Measurements from ENCODE around the gene PHPT1. TPM values are rescaled to one million over a fixed set of nuclear protein-coding genes. Genes with fewer than 3 reads are reported as not detected.
"Not testable (repeated sequence)": the region's sequence is repeated elsewhere in the genome, so short reads cannot be mapped to it uniquely, and the experiment has no call there.

Gene PHPT1
- total RNA-seq, 1 donor from 2014 or later: 134 TPM

DNA sequence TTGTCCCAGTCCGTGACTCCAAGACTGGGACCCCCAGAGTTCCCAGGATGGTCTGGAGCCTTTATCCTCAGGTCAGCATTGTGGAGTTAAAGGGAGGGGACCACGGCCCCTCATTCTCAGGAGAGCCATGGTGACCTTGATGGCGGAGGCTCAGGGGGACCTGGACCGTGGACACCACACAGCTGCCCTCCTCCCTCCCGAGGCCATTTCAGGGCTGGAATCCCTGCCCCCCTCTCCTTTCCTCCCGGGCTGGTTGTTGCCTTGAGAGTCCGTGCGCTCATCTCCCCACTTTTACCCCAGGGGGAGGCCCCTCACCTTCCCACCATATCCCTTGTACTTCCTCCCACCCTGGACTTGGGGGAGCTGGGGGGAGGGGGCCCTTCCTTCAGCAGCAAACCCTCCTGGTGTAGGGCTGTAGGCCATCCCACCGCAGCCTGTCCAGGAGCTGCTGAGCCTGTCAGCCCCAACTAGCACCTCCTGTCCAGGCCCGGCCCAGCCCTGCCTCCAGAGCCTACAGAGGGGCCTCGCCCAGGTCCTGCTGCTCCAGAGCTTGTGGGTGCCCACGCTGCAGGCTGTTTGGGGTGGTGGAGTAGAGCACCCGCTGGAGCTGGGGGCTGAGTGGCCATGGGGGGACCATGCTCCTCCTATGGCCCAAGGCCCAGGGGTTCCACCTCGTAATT is 21.3 kb upstream of the PHPT1 start:
- no peak for DNase-seq
- H3K36me3 Mint-ChIP-seq (ENCODE audit: low read depth): peaks cover 24% of the 10 kb centered on the region
- H3K27ac Mint-ChIP-seq: no peak overlapping the region
- intact Hi-C loops (cut with micrococcal nuclease): no loop called here
- no peaks in the 10 kb centered on the region for H3K27me3 Mint-ChIP-seq
- H3K4me1 Mint-ChIP-seq: no peaks in the 10 kb centered on the region
- no peaks in the 10 kb centered on the region for H3K9me3 Mint-ChIP-seq
- H3K4me3 Mint-ChIP-seq: no peak overlapping the region

DNA sequence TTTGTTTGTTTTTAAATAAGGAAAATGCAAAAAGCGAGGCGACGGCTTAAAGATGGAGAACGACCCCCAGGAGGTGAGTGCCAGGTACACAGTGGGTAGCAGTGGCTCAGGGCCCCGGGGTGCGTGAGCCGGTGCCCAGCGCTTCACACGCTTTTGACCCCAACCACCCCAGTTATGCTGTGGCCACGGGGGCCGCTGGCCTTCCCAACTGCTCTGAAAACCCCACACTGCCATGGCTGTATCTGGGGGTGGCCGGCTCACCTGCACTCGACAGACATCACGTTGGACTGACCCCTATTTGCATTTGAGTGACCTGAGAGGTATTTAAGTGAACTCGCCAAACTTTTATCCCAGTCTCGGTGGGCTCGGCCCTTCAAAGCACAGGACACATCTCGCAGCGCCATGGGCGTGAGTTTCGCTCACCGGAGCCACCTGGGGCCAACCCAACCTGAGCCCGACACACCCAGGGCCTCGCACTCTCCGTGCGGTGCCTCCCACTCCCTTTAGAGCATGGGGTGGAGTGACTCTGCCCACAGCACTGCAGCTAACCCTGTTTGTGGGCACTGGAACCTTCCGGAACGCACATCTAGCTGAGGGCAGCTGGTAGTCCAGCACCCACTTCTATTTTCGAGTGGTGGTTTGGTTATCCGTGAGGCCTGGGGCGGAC is 20.6 kb upstream of the PHPT1 start:
- DNase-seq: no peak
- Mint-ChIP-seq H3K27me3 (no peaks in the 10 kb centered on the region), H3K9me3 (no peaks in the 10 kb centered on the region), H3K36me3 (ENCODE audit: low read depth) (peaks cover 24% of the 10 kb centered on the region), H3K4me3 (no peak overlapping the region), H3K27ac (no peak overlapping the region), H3K4me1 (no peaks in the 10 kb centered on the region)
- intact Hi-C loops (cut with micrococcal nuclease): no loop called here

DNA sequence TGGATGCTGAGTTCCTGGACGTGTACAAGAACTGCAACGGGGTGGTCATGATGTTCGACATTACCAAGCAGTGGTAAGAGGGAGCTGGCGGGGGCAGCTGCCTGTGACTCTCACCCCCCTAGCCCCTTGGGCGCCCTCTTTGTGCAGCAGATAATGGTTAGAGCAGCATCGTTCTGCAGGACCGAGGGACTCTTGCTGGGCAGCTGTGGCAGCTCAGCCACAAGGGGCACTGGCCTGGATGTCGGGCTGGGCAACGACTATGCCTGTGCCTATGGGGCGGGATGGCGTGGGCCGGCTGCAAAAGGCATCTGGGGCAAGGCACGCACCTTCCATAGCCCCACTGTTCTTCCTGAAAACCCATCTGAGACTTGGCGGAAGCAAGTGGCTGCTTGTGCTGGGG is 19.8 kb upstream of the PHPT1 start:
- Mint-ChIP-seq H3K27me3 (no peaks in the 10 kb centered on the region), H3K36me3 (ENCODE audit: low read depth) (peaks cover 24% of the 10 kb centered on the region), H3K4me1 (no peaks in the 10 kb centered on the region), H3K4me3 (no peak overlapping the region), H3K27ac (no peak overlapping the region), H3K9me3 (no peaks in the 10 kb centered on the region)
- intact Hi-C loops (cut with micrococcal nuclease): no loop called here
- no peak for DNase-seq

DNA sequence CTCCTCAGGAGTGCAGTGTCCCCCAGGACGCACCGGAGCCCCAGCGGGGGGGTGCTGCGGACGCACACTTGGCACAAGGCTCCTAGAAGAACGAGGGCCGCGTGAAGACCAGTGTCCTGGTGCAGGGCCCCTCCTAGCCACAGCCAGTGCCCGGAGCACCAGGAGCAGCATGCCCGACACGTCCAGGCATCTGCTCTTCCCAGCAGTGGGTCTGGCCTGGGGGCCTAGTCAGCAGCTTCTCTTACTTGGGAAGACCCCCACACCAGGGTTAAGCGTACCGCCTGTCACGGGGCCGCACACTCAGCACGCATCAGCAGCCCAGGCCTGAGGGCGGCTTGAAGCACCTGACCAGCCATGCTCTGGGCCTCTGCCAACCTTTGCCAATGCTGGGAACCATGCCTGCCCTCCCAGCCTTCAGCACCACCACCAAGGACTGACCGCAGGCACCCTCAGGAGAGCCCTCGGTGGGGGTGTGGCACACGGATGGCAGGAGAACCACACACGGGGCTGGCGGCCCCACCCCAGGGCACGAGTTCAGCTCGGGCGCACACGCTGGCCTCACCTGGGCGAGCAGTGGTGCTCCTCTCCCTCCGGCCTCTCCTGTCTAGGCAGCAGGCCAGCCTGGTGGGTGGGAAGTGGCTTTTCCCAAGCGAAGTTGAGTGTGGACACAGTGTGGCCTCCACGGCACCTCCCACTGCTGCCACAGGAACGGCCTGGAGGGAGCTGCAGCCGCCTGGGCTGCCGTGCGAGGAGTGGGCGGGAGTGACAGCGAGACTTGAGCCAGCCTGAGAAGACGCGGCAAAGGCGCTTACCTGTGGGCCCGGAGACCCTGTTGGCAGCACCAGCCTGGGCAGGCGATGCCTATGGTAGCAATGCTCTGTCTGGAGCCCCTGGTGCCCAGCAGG is 19.0 kb upstream of the PHPT1 start:
- peaks cover 19% of the 10 kb centered on the region for H3K36me3 Mint-ChIP-seq (ENCODE audit: low read depth)
- no peaks in the 10 kb centered on the region for H3K27me3 Mint-ChIP-seq
- no peak for DNase-seq
- no peaks in the 10 kb centered on the region for H3K9me3 Mint-ChIP-seq
- H3K4me1 Mint-ChIP-seq: no peaks in the 10 kb centered on the region
- no peak overlapping the region for H3K4me3 Mint-ChIP-seq
- intact Hi-C loops (cut with micrococcal nuclease): no loop called here
- H3K27ac Mint-ChIP-seq: no peak overlapping the region

DNA sequence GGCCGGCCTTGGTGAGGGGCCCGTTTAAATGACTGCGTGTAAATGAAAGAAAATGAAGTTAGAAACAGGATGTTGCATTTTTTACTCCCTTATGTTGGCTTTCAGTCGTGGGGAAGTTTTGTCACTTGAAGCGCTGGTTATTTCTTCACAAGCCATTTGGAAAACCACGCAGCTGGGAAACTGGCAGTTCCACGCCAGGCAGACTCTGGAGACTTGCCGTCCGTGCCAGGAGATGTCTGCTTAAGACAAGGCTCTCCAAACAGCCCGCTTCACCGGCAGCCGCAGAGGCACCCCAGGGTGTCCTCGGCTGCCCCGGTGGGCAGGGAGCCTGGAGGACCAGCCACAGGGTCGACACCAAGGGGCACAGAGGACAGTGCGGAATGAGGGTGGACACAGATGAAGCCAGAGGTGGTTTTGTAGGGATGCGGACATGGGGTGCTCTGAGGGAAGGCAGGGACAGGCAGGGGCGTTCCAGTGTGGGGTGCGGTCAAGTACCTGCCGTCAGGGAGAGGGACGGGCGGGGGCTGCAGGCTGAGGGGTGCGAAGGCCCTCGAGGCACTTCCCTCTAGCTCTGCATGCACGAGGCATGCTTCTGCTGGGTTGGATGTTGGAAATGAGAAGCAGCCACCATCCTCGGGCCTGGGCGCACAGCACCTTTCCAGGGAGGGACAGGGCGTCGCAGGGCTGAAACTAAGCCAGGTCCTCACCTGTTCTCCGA is 18.0 kb upstream of the PHPT1 start:
- peaks cover 17% of the 10 kb centered on the region for H3K36me3 Mint-ChIP-seq (ENCODE audit: low read depth)
- no peaks in the 10 kb centered on the region for H3K4me1 Mint-ChIP-seq
- no peaks in the 10 kb centered on the region for H3K9me3 Mint-ChIP-seq
- DNase-seq: no peak
- no peak overlapping the region for H3K4me3 Mint-ChIP-seq
- no peaks in the 10 kb centered on the region for H3K27me3 Mint-ChIP-seq
- intact Hi-C loops (cut with micrococcal nuclease): no loop called here
- H3K27ac Mint-ChIP-seq: no peak overlapping the region

DNA sequence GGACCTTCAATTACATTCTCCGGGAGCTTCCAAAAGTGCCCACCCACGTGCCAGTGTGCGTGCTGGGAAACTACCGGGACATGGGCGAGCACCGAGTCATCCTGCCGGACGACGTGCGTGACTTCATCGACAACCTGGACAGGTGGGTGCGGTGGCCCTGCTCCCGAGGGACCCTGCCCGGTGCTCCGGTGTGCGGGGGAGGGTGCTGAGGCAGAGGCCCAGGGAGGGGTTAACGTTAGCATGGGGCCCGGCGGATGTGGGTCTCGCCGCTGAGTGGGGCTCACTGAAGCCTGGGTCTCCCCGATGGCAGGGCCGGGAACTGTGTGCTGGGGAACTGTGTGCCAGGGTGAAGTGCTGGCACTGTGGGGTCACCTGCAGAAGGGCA is 17.5 kb upstream of the PHPT1 start:
- H3K4me1 Mint-ChIP-seq: no peaks in the 10 kb centered on the region
- H3K4me3 Mint-ChIP-seq: no peak overlapping the region
- no peak overlapping the region for H3K27ac Mint-ChIP-seq
- H3K36me3 Mint-ChIP-seq (ENCODE audit: low read depth): peaks cover 17% of the 10 kb centered on the region
- DNase-seq: no peak
- H3K27me3 Mint-ChIP-seq: no peaks in the 10 kb centered on the region
- intact Hi-C loops (cut with micrococcal nuclease): no loop called here
- no peaks in the 10 kb centered on the region for H3K9me3 Mint-ChIP-seq

DNA sequence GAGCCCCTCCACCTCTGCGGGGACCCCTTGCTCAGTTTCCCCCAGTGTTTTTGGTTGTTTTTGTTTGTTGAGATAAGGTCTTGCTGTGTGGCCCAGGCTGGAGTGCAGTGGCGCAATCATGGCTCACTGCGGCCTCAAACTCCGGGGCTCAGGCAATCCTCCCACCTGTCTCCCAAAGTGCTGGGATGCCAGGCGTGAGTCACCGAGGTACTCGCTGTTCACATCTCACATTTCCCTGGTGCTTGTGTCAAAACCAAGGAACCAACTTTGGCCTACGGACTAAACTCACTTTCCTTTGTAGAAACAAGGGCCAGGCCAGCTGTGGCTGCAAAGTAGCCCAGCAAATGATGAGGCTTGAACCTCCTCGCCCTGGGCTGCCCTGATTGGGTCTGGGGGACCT is 16.6 kb upstream of the PHPT1 start:
- no peak for DNase-seq
- Mint-ChIP-seq H3K4me3 (no peak overlapping the region), H3K36me3 (ENCODE audit: low read depth) (peaks cover 17% of the 10 kb centered on the region), H3K9me3 (no peaks in the 10 kb centered on the region), H3K27ac (no peak overlapping the region), H3K27me3 (no peaks in the 10 kb centered on the region), H3K4me1 (no peaks in the 10 kb centered on the region)
- intact Hi-C loops (cut with micrococcal nuclease): no loop called here

DNA sequence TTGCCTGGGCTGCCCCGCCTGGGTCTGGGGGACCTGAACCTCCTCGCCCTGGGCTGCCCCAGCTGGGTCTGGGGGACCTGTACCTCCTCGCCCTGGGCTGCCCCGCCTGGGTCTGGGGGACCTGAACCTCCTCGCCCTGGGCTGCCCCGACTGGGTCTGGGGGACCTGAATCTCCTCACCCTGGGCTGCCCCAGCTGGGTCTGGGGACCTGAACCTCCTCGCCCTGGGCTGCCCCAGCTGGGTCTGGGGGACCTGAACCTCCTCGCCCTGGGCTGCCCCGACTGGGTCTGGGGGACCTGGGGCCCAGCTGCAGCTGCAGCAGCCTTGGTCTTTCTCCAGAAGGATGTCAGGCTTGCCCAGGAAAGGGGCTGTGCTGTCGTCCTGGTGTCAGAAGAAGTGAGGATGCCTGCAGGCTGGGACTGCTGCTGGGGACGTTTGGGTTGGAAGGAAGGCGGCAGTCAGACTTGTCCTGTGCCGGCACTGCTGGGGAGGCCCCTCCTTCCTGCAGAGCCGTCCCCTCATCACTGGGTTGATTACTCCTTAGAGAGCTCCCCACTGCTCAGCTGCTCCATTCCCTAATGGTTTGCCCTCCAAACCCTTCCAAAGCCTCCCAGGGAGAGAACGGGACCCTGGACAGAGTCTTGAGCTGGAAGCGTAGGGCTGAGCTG is 15.7 kb upstream of the PHPT1 start:
- peaks cover 17% of the 10 kb centered on the region for H3K36me3 Mint-ChIP-seq (ENCODE audit: low read depth)
- H3K27ac Mint-ChIP-seq; DNase-seq; H3K9me3 Mint-ChIP-seq; H3K27me3 Mint-ChIP-seq; H3K4me1 Mint-ChIP-seq; H3K4me3 Mint-ChIP-seq; intact Hi-C loops (cut with micrococcal nuclease): not testable (repeated sequence)

DNA sequence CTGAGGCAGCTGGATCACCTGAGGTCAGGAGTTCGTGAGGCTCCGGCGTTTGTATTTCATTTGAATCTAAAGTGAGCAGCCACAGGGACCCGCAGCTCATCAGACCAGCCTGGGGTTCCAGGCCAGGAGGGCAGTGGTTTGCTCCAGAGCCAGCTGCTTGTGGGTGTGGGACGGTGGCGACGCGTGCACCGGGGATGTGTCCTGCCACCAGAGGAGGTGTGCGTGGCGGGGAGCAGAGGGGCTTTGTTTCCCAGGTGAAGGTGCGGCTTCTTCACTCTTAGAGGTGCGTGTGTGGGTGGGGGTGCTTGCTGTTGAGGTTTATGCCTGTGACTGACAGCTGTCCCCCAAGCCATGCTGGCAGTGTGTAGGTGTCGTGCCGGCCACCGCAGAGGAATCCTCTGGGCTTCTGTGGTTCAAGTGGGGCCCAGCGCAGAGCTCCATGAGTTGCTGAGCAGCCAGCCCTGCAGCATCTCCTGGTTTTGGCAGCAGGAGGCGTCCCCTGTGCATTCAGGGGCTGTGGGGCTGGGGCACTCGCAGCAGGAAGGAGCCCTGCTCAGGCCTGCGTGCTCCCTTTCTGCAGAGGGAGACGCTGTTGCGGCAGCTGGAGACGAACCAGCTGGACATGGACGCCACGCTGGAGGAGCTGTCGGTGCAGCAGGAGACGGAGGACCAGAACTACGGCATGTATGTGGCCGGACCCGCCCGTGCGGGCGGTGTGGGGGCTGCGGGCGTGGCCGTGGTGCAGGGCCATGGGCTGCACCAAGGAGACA is 13.9 kb upstream of the PHPT1 start:
- DNase-seq: no peak
- Mint-ChIP-seq H3K9me3 (no peaks in the 10 kb centered on the region), H3K27ac (no peak overlapping the region), H3K27me3 (no peaks in the 10 kb centered on the region), H3K4me3 (no peak overlapping the region), H3K36me3 (ENCODE audit: low read depth) (peaks cover 11% of the 10 kb centered on the region), H3K4me1 (no peaks in the 10 kb centered on the region)
- intact Hi-C loops (cut with micrococcal nuclease): no loop called here

DNA sequence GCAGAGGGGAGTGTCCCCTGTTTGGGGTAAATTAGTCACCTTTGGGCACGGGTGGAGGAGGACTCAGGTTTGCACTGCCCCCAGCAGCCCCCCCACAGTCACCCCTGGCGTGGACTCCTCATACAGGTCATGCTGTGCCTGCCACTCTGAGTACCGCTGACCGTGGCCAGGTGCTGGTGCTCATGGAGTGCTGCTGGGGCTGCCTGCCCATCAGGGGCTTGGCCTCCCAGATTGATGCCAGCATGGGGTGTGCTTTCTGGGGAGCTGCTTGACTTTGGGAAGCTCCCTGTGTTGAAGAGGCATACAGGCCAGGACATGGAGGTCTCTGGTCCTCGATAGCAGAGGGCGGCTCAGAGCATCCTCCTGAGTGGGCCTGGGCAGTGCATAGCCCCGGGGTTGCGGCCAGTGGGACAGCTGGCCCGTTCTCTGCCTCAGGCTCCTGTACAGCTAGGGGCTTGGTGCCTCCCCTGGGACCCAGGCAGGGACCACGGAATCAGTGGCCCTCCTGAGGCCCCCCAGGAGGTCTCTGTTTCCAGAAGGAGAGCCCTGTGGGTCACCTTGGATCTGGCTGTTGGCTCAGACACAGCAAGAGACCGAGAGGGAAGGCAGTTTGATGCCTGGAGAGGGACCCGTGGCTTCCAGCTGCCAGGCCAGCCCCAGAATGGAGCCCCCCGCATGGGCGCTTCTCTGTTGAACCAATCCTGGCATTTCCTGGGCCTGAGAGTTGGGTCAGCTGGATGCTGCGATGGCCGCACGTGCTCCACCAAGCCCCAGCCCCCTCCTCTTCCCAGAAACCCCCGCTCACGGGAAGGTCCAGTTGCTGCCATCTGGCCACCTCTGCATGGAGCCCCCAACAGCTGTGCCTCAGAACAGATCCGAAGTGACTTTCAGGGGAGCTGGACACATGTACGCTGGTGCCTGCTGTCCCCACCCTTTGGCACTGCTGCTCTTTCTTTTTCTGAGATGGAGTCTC is 13.0 kb upstream of the PHPT1 start:
- no peak for DNase-seq
- H3K27ac Mint-ChIP-seq: no peak overlapping the region
- H3K4me3 Mint-ChIP-seq: no peak overlapping the region
- no peaks in the 10 kb centered on the region for H3K9me3 Mint-ChIP-seq
- H3K36me3 Mint-ChIP-seq (ENCODE audit: low read depth): peaks cover 8% of the 10 kb centered on the region
- H3K4me1 Mint-ChIP-seq: no peaks in the 10 kb centered on the region
- H3K27me3 Mint-ChIP-seq: no peaks in the 10 kb centered on the region
- intact Hi-C loops (cut with micrococcal nuclease): no loop called here

DNA sequence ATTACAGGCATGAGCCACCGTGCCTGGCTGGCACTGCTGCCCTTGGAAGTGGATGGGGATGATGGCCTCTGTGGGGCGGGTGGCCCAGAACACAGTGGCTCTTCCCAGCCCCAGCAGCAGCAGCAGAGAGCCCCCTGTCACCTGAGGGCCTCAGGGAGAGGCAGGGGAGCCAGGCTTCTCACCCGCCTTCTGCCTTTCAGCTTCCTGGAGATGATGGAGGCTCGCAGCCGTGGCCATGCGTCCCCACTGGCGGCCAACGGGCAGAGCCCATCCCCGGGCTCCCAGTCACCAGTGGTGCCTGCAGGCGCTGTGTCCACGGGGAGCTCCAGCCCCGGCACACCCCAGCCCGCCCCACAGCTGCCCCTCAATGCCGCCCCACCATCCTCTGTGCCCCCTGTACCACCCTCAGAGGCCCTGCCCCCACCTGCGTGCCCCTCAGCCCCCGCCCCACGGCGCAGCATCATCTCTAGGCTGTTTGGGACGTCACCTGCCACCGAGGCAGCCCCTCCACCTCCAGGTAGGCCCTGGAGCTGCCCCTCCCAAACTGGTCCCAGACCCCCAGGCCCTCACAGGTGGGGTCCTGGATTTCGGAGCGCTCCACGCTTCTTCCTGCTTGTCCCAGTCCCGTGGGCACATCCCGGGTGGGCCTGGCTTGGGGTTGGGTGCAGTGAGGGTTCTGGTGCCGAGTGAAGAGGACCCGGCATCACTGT is 11.9 kb upstream of the PHPT1 start:
- no peak for DNase-seq
- peaks cover 3% of the 10 kb centered on the region for H3K4me1 Mint-ChIP-seq
- no peaks in the 10 kb centered on the region for H3K9me3 Mint-ChIP-seq
- H3K4me3 Mint-ChIP-seq: no peak overlapping the region
- H3K27ac Mint-ChIP-seq: no peak overlapping the region
- intact Hi-C loops (cut with micrococcal nuclease): no loop called here
- H3K27me3 Mint-ChIP-seq: no peaks in the 10 kb centered on the region
- H3K36me3 Mint-ChIP-seq (ENCODE audit: low read depth): peaks cover 5% of the 10 kb centered on the region
